Prostate gland (tissue), 2 donors: Measurements from ENCODE around the gene ERG. TPM values are rescaled to one million over a fixed set of nuclear protein-coding genes. Genes with fewer than 3 reads are reported as not detected.
A peak's percentile ranks its signal among the peaks of the same experiment; 100 is the strongest.

Source experiments
- DNase-seq: peaks from one replicate; pipeline ENCODE4 v3.0.0-alpha.2; 2019; ENCODE audit warnings: low spot score
- H3K27ac ChIP-seq, 2 donors: fragments of 200-600 bp; sonication (generic); 2 replicates each; pipeline ENCODE4 v1.5.1; 2017 to 2019
- H3K27me3 ChIP-seq: fragments of 200-600 bp; sonication (generic); replicated peaks from 2 replicates; pipeline ENCODE4 v1.5.1; 2019; ENCODE audit not compliant: insufficient read depth
- H3K36me3 ChIP-seq, 2 donors: fragments of 200-600 bp; sonication (generic); 1 replicate in 1 of 2; 2 replicates in 1 of 2; pipeline versions ENCODE4 v1.5.1 to v1.8.1; 2017 to 2019
- H3K4me1 ChIP-seq: fragments of 200-600 bp; sonication (generic); replicated peaks from 2 replicates; pipeline ENCODE4 v1.5.1; 2019
- H3K4me3 ChIP-seq, 2 donors: fragments of 200-600 bp; sonication (generic); 2 replicates each; pipeline ENCODE4 v1.5.1; 2017 to 2019
- H3K9me3 ChIP-seq: fragments of 200-600 bp; sonication (generic); 2 replicates; pipeline ENCODE4 v1.5.1; 2017
- POLR2A ChIP-seq: fragments of 450-650 bp; IDR thresholded peaks from one replicate; pipeline ENCODE4 v1.6.1; 2016; ENCODE audit warnings: antibody characterized with exemption, mild to moderate bottlenecking
- POLR2AphosphoS5 ChIP-seq: sonication (generic); formaldehyde crosslinking; IDR thresholded peaks from one replicate; pipeline ENCODE4 v1.6.1; 2017; ENCODE audit warnings: antibody characterized with exemption
- WGBS: methylation state at CpG from one replicate; pipeline ENCODE4 v1.1.5; 2018; 5-methylcytosine and 5-hydroxymethylcytosine counted together
- intact Hi-C: fragments of 100-400 bp; cut with DNase I; formaldehyde crosslinking; loops from one replicate; pipeline ENCODE4 v1.14.2; 2022
- total RNA-seq, 2 donors: library from RNA; depleted of rRNA; stranded (reverse); fragments of >200 nt; gene quantifications; one replicate each; pipeline ENCODE4 v1.1.0, GENCODE V29; 2016
- TF ChIP-seq, protein P1 (sequence below), 4 experiments: fragments of 200-600 bp in 2 of 4; fragments of 450-650 bp in 2 of 4; sonication (generic) in 2 of 4; IDR thresholded peaks; 1 replicate in 3 of 4; 2 replicates in 1 of 4; pipeline ENCODE4 v1.5.1; 2016 to 2019; ENCODE audit warnings: antibody characterized with exemption in 4 of 4, mild to moderate bottlenecking in 2 of 4, moderate library complexity in 2 of 4

ERG gene
- total RNA-seq, 2 donors from 2014 or later, result 2.6 to 11.2 TPM

DNA sequence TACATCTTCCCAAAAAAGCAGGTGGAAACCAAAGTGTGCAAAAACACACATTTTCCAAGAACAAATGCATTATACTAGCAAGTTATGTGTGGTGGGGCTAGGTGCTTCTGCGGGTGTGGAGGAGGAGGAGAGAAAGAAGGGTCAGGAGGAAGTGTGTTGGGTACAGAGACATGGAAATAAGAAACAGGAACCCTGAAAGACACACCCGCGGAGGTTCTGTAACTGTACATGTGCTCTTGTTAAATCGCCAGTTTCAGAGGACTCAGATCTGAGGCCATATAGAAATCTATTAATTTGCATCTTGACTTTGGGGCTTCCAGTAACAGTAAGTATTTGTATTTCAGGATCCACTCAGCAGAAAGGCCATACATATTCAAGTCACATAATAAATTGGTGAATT is 30.9 kb downstream of the ERG start:
- no peak for DNase-seq
- no peak overlapping the region for H3K4me3 ChIP-seq
- intact Hi-C loops, result no loop called here
- no peaks in the 10 kb centered on the region for H3K9me3 ChIP-seq
- H3K4me1 ChIP-seq, result no peaks in the 10 kb centered on the region
- no peaks in the 10 kb centered on the region for H3K36me3 ChIP-seq
- H3K27ac ChIP-seq, result no peak overlapping the region
- H3K27me3 ChIP-seq, result no peaks in the 10 kb centered on the region
- TF ChIP-seq, protein P1, sequence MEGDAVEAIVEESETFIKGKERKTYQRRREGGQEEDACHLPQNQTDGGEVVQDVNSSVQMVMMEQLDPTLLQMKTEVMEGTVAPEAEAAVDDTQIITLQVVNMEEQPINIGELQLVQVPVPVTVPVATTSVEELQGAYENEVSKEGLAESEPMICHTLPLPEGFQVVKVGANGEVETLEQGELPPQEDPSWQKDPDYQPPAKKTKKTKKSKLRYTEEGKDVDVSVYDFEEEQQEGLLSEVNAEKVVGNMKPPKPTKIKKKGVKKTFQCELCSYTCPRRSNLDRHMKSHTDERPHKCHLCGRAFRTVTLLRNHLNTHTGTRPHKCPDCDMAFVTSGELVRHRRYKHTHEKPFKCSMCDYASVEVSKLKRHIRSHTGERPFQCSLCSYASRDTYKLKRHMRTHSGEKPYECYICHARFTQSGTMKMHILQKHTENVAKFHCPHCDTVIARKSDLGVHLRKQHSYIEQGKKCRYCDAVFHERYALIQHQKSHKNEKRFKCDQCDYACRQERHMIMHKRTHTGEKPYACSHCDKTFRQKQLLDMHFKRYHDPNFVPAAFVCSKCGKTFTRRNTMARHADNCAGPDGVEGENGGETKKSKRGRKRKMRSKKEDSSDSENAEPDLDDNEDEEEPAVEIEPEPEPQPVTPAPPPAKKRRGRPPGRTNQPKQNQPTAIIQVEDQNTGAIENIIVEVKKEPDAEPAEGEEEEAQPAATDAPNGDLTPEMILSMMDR (IDR thresholded peaks at IDR 0.05), result no peak
- TF ChIP-seq POLR2A, result no peak
- TF ChIP-seq POLR2AphosphoS5, result no peak
- WGBS, result 85% methylated on average over 4 of the region's 4 CpGs

DNA sequence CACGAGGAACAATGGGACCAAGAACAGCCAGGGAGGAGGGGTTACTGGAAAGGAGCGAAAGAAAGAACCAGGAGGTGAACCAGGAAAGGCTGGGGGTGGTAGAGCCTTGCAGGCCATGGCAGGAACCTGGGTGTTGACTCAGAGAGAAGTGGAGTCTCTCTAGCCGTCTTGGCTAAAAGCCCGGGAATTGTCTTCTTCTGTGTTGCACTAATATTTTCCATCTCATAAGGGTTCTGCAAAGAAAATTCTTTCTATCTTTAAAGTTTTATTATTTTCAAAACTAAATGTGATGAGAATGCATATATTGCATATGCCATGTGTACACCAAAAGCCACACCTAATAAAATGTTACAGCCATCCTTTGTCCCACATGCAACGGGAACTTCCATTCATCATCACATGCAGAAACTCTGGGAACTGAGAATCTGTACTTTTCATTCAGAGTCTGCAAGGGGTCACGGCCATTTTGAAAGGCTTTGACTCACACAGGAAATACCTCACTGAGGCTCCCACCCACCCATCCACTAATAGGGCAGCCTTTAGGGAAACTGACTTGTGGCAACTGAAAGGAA is 38.0 kb downstream of the ERG start:
- Histone ChIP-seq H3K4me3 (no peak overlapping the region), H3K9me3 (no peaks in the 10 kb centered on the region), H3K27me3 (no peaks in the 10 kb centered on the region), H3K27ac (no peak overlapping the region), H3K36me3 (no peaks in the 10 kb centered on the region), H3K4me1 (no peaks in the 10 kb centered on the region)
- peak; percentile 17 for DNase-seq
- WGBS, result 47% methylated on average over 6 of the region's 6 CpGs
- intact Hi-C loops, result no loop called here
- TF ChIP-seq, protein P1 (IDR thresholded peaks at IDR 0.05), result no peak
- no peak for TF ChIP-seq POLR2AphosphoS5
- TF ChIP-seq POLR2A, result no peak

DNA sequence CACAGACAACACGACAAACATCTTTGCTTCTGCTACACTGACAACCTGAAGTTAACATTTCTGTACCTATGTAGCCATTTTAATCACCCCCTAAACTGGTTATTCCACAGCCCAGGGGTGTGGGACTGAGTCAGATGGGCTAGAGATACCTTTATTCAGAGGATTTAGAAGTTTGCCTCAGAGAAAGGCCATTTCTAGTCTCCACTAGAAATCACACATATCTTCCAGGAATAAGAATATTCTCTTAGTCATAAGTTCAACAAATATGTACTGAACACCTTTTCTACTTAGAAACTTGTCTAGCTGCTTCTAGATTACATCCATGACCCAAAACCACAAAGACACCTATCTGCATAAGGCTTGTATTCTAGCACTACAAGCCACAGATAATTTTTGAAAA is 38.8 kb downstream of the ERG start:
- H3K4me1 ChIP-seq, result no peaks in the 10 kb centered on the region
- no peaks in the 10 kb centered on the region for H3K9me3 ChIP-seq
- no peak overlapping the region for H3K27ac ChIP-seq
- TF ChIP-seq POLR2AphosphoS5 (no peak), POLR2A (no peak)
- TF ChIP-seq, protein P1 (IDR thresholded peaks at IDR 0.05), result no peak
- WGBS, result 60% methylated on average over 1 of the region's 1 CpG
- no peak for DNase-seq
- intact Hi-C loops, result no loop called here
- H3K4me3 ChIP-seq, result no peak overlapping the region
- H3K36me3 ChIP-seq, result no peaks in the 10 kb centered on the region
- no peaks in the 10 kb centered on the region for H3K27me3 ChIP-seq

DNA sequence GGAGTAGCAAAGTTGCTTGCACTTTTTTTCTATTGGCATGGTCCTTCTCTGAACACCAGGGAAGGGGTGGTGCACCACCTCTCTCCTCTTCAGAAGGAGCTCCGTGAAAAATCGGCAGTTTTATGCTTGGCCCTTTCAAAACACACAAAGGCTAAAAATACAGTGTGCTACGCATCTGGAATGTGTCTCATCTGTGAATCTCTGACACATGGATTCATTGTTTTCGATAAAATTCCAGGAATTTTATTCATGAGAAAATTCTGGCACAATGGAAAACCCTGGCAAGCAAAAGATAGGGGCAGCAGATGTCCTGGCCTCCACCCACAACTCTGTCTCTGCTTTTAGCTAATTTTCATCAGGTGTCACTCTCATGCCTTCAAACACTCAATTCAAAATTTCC is 42.9 kb downstream of the ERG start:
- WGBS, result 61% methylated on average over 4 of the region's 4 CpGs
- DNase-seq, result no peak
- Histone ChIP-seq H3K4me1 (no peaks in the 10 kb centered on the region), H3K36me3 (no peaks in the 10 kb centered on the region), H3K27ac (no peak overlapping the region), H3K9me3 (no peaks in the 10 kb centered on the region), H3K4me3 (no peak overlapping the region), H3K27me3 (no peaks in the 10 kb centered on the region)
- intact Hi-C loops, result no loop called here
- TF ChIP-seq POLR2AphosphoS5, result no peak
- TF ChIP-seq POLR2A, result no peak
- TF ChIP-seq, protein P1 (IDR thresholded peaks at IDR 0.05), result no peak

DNA sequence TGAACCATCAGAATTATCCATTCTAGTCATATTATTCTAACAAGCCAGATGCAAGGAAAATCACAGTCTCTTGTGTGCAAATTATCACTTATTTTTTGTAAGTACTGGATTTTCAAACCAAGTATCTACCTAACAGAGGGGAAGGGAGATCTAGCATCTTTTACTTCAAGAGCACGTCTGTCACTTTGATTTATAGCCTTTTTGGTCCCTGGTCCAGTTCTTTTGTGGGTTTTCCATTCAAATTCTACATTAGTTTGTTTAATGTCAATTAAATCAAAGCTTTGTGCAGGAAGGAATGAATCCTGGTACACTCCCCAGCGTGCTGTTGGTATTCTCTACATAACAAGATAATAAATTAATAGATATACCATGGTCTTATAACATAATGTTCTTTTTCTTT is 43.6 kb downstream of the ERG start:
- H3K36me3 ChIP-seq, result no peaks in the 10 kb centered on the region
- H3K27ac ChIP-seq, result no peak overlapping the region
- TF ChIP-seq POLR2A, result no peak
- TF ChIP-seq, protein P1 (IDR thresholded peaks at IDR 0.05), result no peak
- TF ChIP-seq POLR2AphosphoS5, result no peak
- intact Hi-C loops, result no loop called here
- no peaks in the 10 kb centered on the region for H3K4me1 ChIP-seq
- H3K9me3 ChIP-seq, result no peaks in the 10 kb centered on the region
- no peak overlapping the region for H3K4me3 ChIP-seq
- DNase-seq, result no peak
- WGBS, result 54% methylated on average over 2 of the region's 2 CpGs
- no peaks in the 10 kb centered on the region for H3K27me3 ChIP-seq
